HG02884 (cell line): ENCODE measurements around the gene FGD5.

ENCODE experiments used
- ATAC-seq: cut with Tn5 transposase; IDR thresholded peaks from one replicate; pipeline ENCODE4 v1.9.1; 2021; ENCODE audit warnings: mild to moderate bottlenecking, moderate library complexity; ENCODE audit not compliant: unreplicated experiment

The FGD5 gene

GRCh38 chr3:14826069-14826468, 7.3 kb downstream of the FGD5 start:
- ATAC-seq: no peak

- ATAC-seq: no peak
Measured at GRCh38 chr3:14827776-14828175, 9.0 kb downstream of the FGD5 start.

- no peak for ATAC-seq
Measured at GRCh38 chr3:14829811-14830210, 11.0 kb downstream of the FGD5 start.

- ATAC-seq: no peak
Measured at GRCh38 chr3:14831916-14832450, 13.2 kb downstream of the FGD5 start.

- no peak for ATAC-seq
Measured at GRCh38 chr3:14832975-14833722, 14.4 kb downstream of the FGD5 start.

- no peak for ATAC-seq
Measured at GRCh38 chr3:14834121-14834520, 15.4 kb downstream of the FGD5 start.

- no peak for ATAC-seq
Measured at GRCh38 chr3:14834807-14835466, 16.2 kb downstream of the FGD5 start.

- ATAC-seq: no peak
Measured at GRCh38 chr3:14836049-14836468, 17.3 kb downstream of the FGD5 start.

- no peak for ATAC-seq
Measured at GRCh38 chr3:14837186-14837877, 18.6 kb downstream of the FGD5 start.

- ATAC-seq: no peak
Measured at GRCh38 chr3:14837878-14838258, 19.1 kb downstream of the FGD5 start.

GRCh38 chr3:14839236-14839635, 20.5 kb downstream of the FGD5 start:
- ATAC-seq: no peak

GRCh38 chr3:14841836-14842235, 23.1 kb downstream of the FGD5 start:
- ATAC-seq: no peak

- ATAC-seq: no peak
Measured at GRCh38 chr3:14842277-14842676, 23.5 kb downstream of the FGD5 start.

GRCh38 chr3:14843321-14843720, 24.6 kb downstream of the FGD5 start:
- no peak for ATAC-seq

GRCh38 chr3:14844386-14845170, 25.8 kb downstream of the FGD5 start:
- no peak for ATAC-seq

- no peak for ATAC-seq
Measured at GRCh38 chr3:14845180-14845579, 26.4 kb downstream of the FGD5 start.

GRCh38 chr3:14845826-14846225, 27.1 kb downstream of the FGD5 start:
- no peak for ATAC-seq

- ATAC-seq: no peak
Measured at GRCh38 chr3:14846226-14846880, 27.6 kb downstream of the FGD5 start.

GRCh38 chr3:14847613-14848541, 29.1 kb downstream of the FGD5 start:
- no peak for ATAC-seq
